SKM-1 treated with dmso at 0.1 percent for 144 hours (cell line): ENCODE data around the gene LRRN4CL.
"Not testable (repeated sequence)": the region's sequence is repeated elsewhere in the genome, so short reads cannot be mapped to it uniquely, and the experiment has no call there.

Source experiments
- DNase-seq: peaks from one replicate; lab custom pipeline; 2025; ENCODE audit not compliant: unreplicated experiment; lab: John Stamatoyannopoulos, UW

LRRN4CL gene

GRCh38 chr11:62689421-62690183 is at the start of gene LRRN4CL:
Gene LRRN4CL (minus strand): TSS chr11:62689530. CDS start chr11:62688508, 1,022 bp downstream.
- DNase-seq = no peak

DNA sequence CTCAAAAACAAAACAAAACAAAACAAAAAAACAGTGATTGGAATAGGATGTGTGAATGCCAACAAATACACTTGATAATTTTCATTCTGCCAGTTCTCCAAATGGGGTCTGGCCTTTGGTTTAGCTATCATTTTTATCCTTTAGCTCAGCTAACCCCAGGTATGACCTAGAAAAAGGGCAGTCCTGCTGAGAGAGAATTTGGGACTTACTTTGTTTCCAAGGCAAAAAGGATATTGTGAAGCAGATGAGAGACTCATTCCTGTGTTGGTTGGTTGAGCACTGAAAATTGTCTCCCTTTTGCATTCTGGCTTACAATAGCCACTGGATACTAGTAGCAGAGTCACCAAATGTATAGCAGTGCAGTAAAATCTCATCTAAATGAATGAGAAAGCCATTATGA is 47.9 kb upstream of the LRRN4CL start:
- DNase-seq = no peak

- no peak for DNase-seq
These were observed 43.5 kb upstream of the LRRN4CL start for GRCh38 chr11:62732830-62733229.

- DNase-seq = not testable (repeated sequence)
These were observed 40.7 kb upstream of the LRRN4CL start for GRCh38 chr11:62730076-62730475.

DNA sequence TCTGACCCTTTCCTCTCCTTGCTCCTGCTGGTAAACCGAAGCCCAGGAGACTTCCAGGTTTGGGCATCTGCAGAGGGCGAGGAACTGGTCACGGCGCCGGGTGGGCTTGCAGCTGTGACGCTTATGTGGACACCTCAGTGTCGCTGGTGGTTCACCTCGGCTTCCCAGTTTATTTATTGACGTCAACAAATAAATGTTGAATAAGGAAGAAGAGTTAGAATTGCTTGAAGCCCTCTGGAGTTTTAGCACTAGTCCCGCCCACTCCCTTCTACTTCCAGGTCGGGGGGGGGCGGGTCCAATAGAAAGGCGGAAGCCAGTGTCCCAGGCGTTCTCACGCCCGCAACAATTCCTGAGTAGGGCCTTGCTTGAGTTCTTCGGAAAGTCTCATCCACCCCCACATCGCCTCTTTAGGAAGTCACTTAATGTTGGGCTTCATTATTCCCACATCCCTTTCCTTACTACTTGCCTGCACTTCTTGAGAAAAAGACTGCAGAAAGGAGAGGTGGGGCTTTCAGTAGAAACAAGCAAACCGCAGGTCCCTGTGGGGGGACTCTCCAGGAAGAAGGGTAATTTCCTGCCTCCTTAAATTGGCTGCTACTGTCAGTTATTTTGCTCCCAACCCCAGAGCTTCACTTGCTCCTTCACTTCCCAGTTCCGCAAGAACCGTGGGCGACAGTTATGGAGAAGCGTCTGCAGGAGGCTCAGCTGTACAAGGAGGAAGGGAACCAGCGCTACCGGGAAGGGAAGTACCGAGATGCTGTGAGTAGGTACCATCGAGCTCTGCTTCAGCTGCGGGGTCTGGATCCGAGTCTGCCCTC is 39.0 kb upstream of the LRRN4CL start, which contains the start of gene TTC9C:
TSS of gene TTC9C (plus strand) at position 316 of the 818 bp plus-strand sequence. CDS start at position 679, 363 bp downstream.
- DNase-seq = peak; percentile 88

DNA sequence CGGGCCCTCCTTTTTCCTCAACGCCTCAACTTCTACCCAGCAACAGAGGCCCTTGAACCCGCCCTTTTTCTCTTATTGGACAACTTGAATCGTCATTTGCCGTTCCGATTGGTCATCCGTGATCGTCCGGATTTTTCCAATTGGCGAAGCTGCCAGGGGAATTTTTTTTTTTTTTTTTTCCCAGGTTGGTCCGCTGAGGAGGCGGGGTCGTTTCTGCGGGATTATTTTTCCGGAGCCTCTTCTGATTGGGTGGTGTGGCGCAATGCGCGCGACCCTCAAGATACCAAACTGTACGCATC is 38.5 kb upstream of the LRRN4CL start:
- peak; percentile 95 for DNase-seq

DNA sequence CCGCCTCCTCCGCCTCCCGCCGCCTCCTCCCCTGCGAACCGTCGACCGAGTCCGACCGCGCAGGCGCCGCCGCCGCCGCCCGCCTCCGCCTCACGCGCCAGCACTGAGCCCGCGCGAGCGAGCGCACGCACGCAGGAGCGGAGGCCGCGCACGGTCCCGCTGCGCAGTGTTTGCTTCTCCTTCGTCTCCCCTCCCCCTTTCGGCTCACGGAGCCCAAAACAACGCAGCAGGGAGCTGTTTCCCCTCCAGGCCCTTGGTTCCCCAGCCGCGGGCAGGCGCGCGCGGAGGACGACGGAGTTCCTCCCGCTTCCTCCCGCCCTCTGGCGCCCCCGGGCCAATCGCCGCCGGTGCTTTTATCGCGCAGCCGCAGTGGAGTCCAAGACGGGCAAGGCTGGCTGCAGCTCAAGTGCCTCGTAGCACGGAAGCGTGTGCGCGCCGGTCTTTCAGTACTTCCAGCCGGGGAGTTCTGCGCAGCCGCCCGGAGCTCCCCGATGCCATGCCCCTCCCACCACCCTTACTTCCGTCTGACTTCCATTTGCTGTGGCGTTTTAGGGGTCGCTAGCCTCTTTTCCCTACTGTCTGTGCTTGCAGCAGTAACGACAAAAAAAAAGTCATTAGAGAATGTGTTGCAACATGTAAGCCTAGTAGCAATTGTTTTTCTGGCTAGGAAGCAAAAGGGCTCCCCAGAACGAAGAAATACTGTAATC is 38.0 kb upstream of the LRRN4CL start, which contains the start of gene HNRNPUL2:
TSS of gene HNRNPUL2 (minus strand) at position 293 of the 707 bp plus-strand sequence. CDS start 301 bp downstream, outside the sequence.
- DNase-seq = peak; percentile 99

- no peak for DNase-seq
These were observed 37.5 kb upstream of the LRRN4CL start for GRCh38 chr11:62726915-62727164.

- no peak for DNase-seq
These were observed 37.0 kb upstream of the LRRN4CL start for GRCh38 chr11:62726156-62726914.

DNA sequence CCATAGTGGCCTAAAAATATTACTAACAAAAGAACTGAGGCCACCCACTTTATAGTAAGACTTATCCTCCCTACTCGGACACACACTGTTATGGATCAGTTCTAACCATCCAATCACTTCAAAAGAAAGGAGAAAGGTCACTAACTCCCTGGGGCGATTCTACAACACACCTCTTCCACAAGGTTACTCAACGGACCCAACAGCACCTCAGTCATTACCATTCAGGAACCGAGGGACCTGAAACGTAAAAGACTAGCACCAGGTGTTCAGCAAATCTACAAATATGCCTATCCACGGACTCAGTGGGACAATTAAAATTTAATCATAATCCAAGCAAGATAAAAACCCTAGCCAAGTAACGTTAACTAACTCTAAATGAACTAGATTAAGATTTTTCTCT is 36.3 kb upstream of the LRRN4CL start:
- no peak for DNase-seq

GRCh38 chr11:62724171-62724570 is 34.8 kb upstream of the LRRN4CL start:
- DNase-seq = no peak

DNA sequence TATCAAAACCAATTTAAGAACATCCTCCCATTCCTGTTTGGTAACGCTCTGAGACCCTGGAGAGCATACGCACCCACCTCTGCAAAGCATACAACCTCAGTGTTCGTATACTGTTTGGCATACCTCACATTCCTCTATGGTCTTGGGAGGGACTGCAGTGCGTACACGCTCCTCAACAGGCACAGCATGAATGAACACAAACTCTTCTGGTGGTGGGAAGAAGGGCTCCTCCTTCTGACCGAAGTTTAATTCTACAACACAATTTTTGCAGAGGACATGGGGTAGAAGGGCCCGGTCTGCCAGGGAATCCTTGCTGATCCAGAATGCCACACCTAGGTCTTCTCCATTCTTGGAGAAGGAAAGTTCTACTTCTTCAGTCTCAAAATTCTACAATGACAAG is 32.7 kb upstream of the LRRN4CL start:
- no peak for DNase-seq

DNA sequence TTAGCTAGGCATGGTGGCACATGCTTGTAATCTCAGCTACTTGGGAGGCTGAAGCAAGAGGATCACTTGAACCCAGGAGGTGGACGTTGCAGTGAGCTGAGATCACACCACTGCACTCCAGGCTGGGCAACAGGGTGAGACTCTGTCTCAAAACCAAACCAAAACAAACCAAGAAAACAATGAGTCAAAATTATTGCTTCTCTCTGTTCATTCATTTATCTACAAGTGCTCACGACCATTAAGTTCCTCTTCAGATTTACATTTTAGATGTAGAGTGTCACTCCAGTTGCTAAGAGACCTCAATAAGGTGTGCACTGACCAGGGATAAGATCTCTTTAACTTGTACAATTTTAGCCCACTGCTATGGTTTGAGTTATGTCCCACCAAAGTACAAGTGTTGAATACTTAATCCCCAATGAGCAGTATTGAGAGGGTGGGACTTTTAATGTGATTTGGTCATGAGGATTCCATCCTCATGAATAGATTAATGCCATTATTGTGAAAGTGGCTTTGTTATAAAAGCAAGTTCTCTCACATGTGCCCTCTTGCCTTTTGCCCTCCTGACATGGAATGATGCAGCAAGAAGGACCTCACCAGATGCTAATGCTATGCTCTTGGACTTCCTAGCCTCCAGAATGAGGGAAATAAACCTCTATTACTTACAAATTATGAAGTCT is 30.1 kb upstream of the LRRN4CL start:
- DNase-seq = no peak

- DNase-seq = no peak
These were observed 27.5 kb upstream of the LRRN4CL start for GRCh38 chr11:62716816-62717215.

DNA sequence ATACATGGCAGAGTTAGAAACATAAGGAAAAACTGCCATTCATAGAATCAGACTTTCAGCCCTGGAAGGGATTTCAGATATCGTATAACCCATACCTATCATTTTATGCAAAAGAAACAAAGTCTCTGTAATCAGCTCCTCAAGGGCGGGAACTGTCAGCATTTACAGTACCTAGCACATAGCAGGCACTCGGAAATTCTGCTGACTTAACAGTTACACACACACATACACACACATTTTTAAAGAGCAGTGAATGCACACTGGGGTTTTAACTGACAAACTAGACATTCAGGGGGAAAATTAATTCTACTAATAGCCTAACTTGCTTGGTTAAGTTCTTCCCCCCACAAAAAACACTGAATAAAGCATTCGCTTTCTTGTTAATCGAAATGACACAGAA is 26.9 kb upstream of the LRRN4CL start:
- DNase-seq = no peak

DNA sequence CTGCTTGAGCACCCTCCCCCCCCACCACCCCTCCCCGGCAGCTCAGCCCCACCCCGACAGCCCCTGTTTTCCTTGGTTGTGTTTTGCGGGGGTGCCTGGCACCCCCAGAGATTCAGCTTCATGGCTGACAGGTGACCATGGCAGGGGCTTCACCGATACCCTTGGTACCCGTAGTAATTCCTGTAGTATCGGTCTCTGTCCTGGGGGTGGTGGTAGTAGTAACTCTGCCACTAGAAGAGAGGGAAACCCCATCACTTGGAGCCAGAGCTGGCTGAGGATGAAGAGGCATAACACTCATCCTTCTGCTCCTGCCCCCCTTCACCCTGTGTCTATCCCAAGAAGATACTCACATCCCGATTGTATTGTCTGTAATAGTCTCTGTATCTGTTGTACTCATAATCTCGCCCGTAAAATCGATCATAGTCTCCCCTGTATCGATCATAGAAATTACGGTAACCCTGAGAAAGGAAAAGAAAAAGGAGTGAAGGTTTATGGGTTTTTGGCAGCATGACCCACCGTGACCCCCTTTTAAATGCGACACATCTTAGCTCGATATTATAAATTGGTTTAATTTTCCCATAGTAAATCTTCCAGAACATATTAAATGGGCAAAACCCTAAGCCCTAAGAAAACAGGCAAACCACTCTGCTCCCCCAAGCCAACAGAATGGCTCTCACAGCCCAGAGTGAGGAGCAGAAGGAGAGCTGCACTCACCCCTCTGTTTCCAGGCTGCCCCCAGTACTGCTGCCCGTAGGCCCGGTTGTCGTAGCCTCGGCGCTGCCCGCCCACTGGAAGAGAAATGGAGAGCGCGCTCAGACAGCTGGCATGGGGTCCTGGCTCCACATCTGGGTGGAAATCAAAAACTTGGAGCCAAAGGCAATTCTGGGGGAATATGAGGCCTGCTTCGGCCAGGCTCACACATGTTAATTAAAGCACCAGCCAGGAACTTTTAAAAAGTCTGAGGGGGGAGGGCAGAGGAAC is 26.1 kb upstream of the LRRN4CL start:
- DNase-seq = no peak

- no peak for DNase-seq
These were observed 24.0 kb upstream of the LRRN4CL start for GRCh38 chr11:62713343-62713742.

DNA sequence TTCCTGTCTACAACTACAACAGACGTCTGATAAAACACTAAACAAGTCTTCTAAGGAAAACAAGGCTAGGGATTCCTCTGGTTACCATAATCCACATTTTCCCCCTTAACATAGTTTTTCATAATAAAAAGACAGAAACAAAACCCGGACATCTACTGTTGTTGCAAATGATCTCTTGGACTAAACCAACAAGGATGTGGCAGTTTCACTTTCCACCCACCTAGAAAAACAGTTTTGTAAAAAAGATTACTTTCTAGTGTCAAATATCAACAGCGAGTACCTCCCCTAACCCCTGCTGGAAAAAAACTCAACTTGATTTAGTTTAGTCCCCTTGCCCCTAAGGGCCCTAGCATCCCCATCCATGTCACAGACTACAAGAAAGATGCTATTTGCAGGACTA is 23.5 kb upstream of the LRRN4CL start:
- DNase-seq = no peak

DNA sequence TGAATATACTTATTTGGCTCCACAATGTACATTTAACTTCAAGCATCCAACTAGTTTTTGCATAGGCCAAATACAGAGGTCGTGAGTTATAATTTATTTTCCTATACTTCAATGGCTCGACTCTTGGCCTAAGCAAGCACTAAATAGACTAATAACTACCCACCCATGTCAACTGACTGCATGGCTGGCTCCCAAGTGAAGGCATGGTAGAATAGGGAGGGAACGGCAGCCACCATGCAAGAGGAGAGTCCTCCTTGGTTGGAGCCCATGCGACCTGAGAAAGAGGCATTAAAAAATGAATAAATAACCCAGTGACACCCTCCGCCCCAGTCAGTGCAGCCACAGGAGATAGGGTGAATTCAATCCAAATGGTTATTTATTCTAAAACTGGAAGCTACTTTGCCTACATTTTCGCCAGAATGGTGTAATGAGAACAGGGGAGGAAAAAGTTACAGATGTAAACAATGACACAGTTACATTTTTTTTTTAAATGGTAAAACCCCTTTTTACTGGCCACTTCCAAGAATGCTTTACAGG is 23.0 kb upstream of the LRRN4CL start:
- no peak for DNase-seq
